Effector memory CD4-positive, alpha-beta T cell (primary cell): ENCODE results near the gene ZW10.
"Not testable (repeated sequence)": the region's sequence is repeated elsewhere in the genome, so short reads cannot be mapped to it uniquely, and the experiment has no call there.

Experiments used
- DNase-seq, 3 donors: peaks; one replicate each; pipeline ENCODE4 v3.0.0-alpha.2; 2020
- H3K27ac ChIP-seq: 2 replicates; pipeline ENCODE4 v1.7.0; 2013; ENCODE audit warnings: mild to moderate bottlenecking, low read length, moderate library complexity; ENCODE audit not compliant: insufficient read depth, poor library complexity, severe bottlenecking
- H3K27me3 ChIP-seq: replicated peaks from 2 replicates; pipeline ENCODE4 v1.7.0; 2013; ENCODE audit warnings: mild to moderate bottlenecking, low read length; ENCODE audit not compliant: insufficient read depth, control insufficient read depth, poor library complexity, severe bottlenecking
- H3K36me3 ChIP-seq: 2 replicates; pipeline ENCODE4 v1.7.0; 2013; ENCODE audit warnings: mild to moderate bottlenecking, low read length, moderate library complexity; ENCODE audit not compliant: control insufficient read depth, insufficient read depth
- H3K4me1 ChIP-seq: 2 replicates; pipeline ENCODE4 v1.7.0; 2013; ENCODE audit warnings: low read length, mild to moderate bottlenecking; ENCODE audit not compliant: control insufficient read depth, insufficient read depth, poor library complexity, severe bottlenecking
- H3K4me3 ChIP-seq: 2 replicates; pipeline ENCODE4 v1.7.0; 2013; ENCODE audit warnings: low read length, low read depth, mild to moderate bottlenecking; ENCODE audit not compliant: insufficient read depth, poor library complexity, severe bottlenecking
- H3K9me3 ChIP-seq: 2 replicates; pipeline ENCODE4 v1.7.0; 2013; ENCODE audit warnings: mild to moderate bottlenecking, low read length, moderate library complexity; ENCODE audit not compliant: control insufficient read depth

ZW10 gene

GRCh38 chr11:113725407-113725806, 48.1 kb downstream of the ZW10 start:
- no peaks in the 10 kb centered on the region for H3K4me1 ChIP-seq
- no peaks in the 10 kb centered on the region for H3K27me3 ChIP-seq
- H3K4me3 ChIP-seq, result no peak overlapping the region
- H3K27ac ChIP-seq, result no peak overlapping the region
- no peak for DNase-seq
- H3K9me3 ChIP-seq, result no peaks in the 10 kb centered on the region
- H3K36me3 ChIP-seq, result no peaks in the 10 kb centered on the region

GRCh38 chr11:113724778-113725177, 48.7 kb downstream of the ZW10 start:
- H3K27me3 ChIP-seq, result no peaks in the 10 kb centered on the region
- H3K27ac ChIP-seq, result no peak overlapping the region
- H3K4me3 ChIP-seq, result no peak overlapping the region
- H3K4me1 ChIP-seq, result no peaks in the 10 kb centered on the region
- H3K36me3 ChIP-seq, result no peaks in the 10 kb centered on the region
- no peaks in the 10 kb centered on the region for H3K9me3 ChIP-seq
- DNase-seq, result no peak

GRCh38 chr11:113723787-113724186, 49.7 kb downstream of the ZW10 start:
- H3K9me3 ChIP-seq, result no peaks in the 10 kb centered on the region
- H3K27me3 ChIP-seq, result no peaks in the 10 kb centered on the region
- no peak for DNase-seq
- no peaks in the 10 kb centered on the region for H3K36me3 ChIP-seq
- no peak overlapping the region for H3K4me3 ChIP-seq
- no peaks in the 10 kb centered on the region for H3K4me1 ChIP-seq
- no peak overlapping the region for H3K27ac ChIP-seq

DNA sequence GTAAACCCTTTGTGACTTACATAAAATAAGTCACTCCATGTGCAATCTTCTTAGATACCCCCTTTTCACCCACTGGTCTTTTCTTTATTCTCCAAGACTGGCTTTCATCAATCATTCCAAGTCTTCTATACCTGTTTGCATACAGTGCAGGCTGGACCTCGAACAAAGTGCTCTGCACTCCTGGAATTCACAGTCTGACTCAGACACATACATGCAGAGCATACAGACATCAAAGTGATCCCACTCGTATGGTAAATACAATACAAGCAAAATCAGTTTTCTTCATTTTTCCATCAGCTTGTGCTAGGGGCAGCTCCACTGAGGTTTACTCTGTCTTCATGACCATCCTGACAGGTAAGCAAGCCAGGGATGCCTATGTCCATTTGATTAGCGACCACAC, 50.6 kb downstream of the ZW10 start:
- H3K27me3 ChIP-seq, result no peaks in the 10 kb centered on the region
- no peak for DNase-seq
- H3K27ac ChIP-seq, result no peak overlapping the region
- no peaks in the 10 kb centered on the region for H3K4me1 ChIP-seq
- H3K36me3 ChIP-seq, result no peaks in the 10 kb centered on the region
- H3K9me3 ChIP-seq, result no peaks in the 10 kb centered on the region
- H3K4me3 ChIP-seq, result no peak overlapping the region

- Histone ChIP-seq H3K4me1 (no peaks in the 10 kb centered on the region), H3K27ac (no peak overlapping the region)
Observed at GRCh38 chr11:113722221-113722620, 51.3 kb downstream of the ZW10 start.

DNA sequence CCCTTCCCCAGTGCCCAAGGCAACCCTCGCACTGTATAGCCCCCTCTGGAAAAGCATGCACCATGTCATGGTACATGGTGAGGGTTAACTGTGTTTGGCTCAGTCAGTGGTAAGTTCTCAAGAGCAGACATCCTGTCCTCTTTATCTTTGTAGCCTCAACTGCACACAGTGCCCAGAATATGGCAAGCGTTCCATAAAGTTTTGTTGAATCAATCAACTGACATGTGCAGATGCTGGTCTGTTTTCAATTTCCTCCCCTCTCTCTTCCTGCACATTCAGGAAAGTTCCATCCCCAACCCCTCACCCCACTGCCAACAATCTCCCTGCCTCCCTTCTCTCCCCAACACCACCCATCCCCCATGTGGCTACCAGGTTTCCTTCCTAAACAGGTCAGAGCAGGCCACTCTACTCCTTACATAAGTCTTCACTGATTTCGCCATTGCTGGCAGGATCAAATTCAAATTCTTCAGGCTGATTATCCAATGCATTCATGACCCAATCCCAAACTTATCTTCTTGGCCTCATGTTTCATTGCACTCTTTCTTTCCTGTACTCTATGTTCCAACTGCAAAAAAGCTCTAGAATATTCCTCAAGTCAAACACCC, 51.9 kb downstream of the ZW10 start:
- Histone ChIP-seq H3K27ac (no peak overlapping the region), H3K9me3 (no peaks in the 10 kb centered on the region), H3K4me1 (no peaks in the 10 kb centered on the region), H3K27me3 (no peaks in the 10 kb centered on the region), H3K4me3 (no peak overlapping the region), H3K36me3 (no peaks in the 10 kb centered on the region)
- no peak for DNase-seq

More at GRCh38 chr11:113722221-113722620, 51.3 kb downstream of the ZW10 start:
- H3K9me3 ChIP-seq, result no peaks in the 10 kb centered on the region
- H3K36me3 ChIP-seq, result no peaks in the 10 kb centered on the region
- H3K4me3 ChIP-seq, result no peak overlapping the region
- H3K27me3 ChIP-seq, result no peaks in the 10 kb centered on the region
- no peak for DNase-seq

DNA sequence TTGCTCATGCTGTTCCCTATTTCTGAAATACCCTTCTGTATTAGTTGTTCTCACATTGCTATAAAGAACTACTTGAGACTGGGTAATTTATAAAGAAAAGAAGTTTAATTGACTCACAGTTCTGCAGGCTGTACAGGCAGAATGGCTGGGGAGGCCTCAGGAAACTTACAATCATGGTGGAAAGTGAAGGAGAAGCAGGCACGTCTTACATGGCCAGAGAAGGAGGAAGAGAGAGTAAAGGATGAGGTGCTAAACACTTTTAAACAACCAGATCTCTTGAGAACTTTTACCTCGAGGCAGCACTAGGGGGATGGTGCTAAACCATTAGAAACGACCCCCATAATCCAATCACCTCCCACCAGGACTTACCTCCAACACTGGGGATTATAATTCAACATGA, 53.0 kb downstream of the ZW10 start:
- H3K36me3 ChIP-seq, H3K27me3 ChIP-seq, H3K27ac ChIP-seq, H3K9me3 ChIP-seq, H3K4me3 ChIP-seq, DNase-seq, H3K4me1 ChIP-seq: not testable (repeated sequence)

DNA sequence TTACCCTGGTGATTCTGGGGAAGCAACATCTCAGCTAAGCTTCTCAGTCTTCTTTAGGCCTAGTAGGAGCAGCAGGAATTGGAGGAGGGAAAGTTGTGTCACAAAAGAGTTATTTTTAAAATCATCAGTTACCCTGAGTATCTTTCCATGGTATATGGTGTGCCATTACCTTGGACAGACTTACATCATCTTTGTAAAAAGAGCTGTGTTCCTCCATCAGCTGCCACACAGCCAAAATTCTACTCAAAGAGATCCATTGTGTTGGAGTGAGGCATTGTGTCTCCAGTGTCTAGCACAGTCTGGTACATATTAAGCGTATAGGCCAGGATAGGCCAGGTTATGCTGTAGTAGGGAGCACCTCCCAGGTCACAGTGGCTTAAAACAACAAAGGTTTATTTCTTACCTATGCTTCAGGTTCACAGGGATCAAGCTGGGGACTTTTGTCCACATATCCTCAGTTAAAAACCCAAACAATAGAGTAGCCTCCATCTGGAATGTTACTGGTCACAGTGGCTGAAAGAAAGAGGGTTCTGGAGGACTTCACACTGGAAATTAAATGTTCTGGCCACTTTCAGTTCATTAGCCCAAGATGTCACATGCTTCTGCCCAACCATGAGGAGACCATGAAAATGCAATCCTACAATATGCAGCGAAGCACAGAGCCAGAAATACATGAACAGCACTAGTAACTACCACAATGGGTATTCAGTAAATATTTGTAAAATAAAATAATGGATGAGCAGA, 57.4 kb downstream of the ZW10 start:
- no peaks in the 10 kb centered on the region for H3K4me1 ChIP-seq
- no peaks in the 10 kb centered on the region for H3K9me3 ChIP-seq
- H3K27me3 ChIP-seq, result no peaks in the 10 kb centered on the region
- H3K36me3 ChIP-seq, result no peaks in the 10 kb centered on the region
- DNase-seq, result no peak
- H3K4me3 ChIP-seq, result no peak overlapping the region
- H3K27ac ChIP-seq, result no peak overlapping the region

DNA sequence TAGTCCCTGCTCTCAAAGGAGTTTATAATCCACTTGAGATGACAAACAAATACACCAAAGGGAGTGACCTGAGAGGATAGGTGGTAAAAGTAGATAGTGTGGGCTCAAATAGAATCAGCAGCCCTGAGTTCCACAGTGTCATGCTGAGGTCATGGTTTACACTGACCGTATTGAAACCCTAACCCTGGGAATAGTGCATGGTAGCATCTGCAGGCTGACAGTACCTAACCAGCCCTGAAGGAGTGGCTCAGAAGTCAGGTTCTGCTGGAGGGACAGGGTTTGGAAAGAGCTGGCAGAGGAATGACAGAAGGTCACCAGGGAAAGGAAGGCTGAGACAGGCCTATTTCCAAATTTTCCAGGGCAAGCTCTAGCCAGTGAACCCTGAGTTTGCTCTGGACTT, 58.2 kb downstream of the ZW10 start:
- Histone ChIP-seq H3K9me3 (no peaks in the 10 kb centered on the region), H3K4me3 (no peak overlapping the region), H3K36me3 (no peaks in the 10 kb centered on the region), H3K4me1 (no peaks in the 10 kb centered on the region), H3K27ac (no peak overlapping the region), H3K27me3 (no peaks in the 10 kb centered on the region)
- DNase-seq, result no peak

GRCh38 chr11:113710989-113711388, 62.5 kb downstream of the ZW10 start:
- H3K4me1 ChIP-seq, result no peaks in the 10 kb centered on the region
- no peak for DNase-seq
- H3K4me3 ChIP-seq, result no peak overlapping the region
- H3K27ac ChIP-seq, result no peak overlapping the region
- no peaks in the 10 kb centered on the region for H3K36me3 ChIP-seq
- H3K27me3 ChIP-seq, result no peaks in the 10 kb centered on the region
- H3K9me3 ChIP-seq, result peaks cover 8% of the 10 kb centered on the region
